Stromal cell of bone marrow (primary cell): ENCODE measurements around the gene MAN1B1.
"Not testable (repeated sequence)": the region's sequence is repeated elsewhere in the genome, so short reads cannot be mapped to it uniquely, and the experiment has no call there.

Experiments
- DNase-seq: peaks from one replicate; pipeline ENCODE4 v3.0.0-alpha.2; 2012; ENCODE audit warnings: low read depth

Gene MAN1B1

DNA sequence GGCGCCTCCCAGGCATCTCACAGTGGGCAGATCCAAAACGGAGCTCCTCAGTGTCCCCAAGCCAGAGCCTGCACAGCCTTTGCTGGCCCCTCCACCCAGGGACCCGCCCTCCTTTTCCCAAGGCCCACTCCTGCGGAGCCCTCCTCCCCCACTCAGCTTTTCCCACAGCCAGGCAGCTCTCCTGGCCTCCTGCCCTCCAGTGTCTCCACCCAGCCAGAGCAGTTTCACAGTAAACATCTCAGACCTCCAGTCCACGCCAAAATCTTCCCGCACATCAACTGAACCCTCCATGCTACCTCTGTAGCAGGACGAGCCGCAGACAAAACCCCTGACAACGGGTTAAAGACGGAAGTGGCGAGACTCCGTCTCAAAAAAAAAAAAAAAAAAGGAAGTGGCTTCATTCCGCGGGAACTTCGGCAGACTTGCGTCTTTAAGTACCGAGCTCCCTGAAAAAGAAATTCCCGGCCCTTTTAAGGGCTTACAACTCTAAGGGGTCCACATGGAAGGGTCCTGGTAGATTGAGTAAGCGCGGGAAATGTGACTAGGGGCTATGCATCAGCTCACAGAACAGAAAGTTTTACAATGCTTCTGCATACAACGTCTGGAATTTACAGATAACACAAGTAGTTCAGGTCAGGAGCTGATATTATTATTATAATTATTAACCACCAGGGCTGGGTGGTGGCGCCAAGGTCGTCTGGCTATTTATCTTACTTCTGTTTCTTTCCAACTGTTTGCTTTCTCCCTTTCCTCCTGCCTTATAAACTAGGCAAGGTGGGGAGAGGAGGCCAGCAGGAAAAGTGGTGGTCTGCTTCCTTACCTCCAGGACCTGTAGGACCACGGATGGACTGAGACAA is 40.7 kb downstream of the MAN1B1 start:
- no peak for DNase-seq

DNA sequence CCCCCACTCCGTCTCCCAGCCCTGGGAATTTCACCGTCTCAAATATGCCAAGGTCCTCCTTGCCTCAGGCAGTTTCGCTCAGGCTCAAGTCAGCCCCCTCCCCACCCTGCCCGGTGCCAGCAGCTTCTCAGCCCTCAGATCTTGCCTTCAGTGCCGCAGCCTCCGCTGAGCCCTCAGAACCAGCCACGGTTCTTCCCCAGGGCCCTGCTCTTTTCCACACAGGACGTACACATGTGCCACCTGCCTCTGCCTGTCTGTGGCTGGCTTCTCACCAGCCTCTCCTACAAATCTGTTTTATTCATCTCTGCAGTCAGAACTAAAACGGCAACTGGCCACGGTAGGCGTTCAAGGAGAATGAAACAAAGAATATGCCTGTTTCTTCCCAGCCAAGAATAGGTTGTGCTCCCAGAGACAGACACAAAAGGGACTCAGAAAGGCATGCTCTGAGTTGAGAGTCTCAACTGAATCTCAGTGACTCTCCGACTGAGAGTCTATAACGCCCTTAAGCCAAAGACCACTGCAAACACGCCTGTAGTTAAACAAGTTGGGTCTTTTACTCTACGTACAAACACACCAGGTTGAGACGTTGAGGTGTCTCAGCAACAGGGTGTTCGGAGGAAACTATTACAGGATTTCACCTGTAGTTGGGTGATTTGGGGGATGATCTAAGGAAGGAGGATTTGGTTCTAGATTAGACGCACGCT is 41.5 kb downstream of the MAN1B1 start:
- no peak for DNase-seq

DNA sequence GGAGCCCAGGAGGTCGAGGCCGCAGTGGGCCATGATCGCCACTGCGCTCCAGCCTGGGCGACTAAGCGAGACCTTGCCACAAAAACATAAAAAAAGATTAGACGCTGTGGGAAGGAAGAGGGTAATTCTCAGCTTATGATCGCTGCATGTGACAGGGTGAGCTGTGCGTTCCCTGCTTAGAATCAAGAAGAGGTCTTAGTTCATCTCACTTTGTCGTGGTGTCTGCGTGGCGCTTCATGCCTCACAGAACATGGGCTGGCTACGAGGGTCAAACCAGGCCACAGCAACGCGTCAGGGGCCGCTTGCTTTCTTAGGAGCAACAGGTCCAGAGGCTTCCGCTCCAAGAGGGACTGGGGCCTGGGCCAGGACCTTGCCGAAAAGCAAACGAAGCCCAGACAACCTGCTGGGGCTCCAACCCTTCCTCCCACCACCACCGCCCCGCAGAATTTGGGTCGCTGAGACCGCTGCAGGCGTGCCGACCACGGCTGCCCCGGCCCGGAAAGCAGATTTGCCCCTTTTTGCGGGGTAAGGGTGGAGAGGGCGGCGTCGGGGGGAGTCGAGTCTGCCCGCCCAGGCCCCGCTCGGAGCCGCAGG is 42.2 kb downstream of the MAN1B1 start:
- DNase-seq = no peak

DNA sequence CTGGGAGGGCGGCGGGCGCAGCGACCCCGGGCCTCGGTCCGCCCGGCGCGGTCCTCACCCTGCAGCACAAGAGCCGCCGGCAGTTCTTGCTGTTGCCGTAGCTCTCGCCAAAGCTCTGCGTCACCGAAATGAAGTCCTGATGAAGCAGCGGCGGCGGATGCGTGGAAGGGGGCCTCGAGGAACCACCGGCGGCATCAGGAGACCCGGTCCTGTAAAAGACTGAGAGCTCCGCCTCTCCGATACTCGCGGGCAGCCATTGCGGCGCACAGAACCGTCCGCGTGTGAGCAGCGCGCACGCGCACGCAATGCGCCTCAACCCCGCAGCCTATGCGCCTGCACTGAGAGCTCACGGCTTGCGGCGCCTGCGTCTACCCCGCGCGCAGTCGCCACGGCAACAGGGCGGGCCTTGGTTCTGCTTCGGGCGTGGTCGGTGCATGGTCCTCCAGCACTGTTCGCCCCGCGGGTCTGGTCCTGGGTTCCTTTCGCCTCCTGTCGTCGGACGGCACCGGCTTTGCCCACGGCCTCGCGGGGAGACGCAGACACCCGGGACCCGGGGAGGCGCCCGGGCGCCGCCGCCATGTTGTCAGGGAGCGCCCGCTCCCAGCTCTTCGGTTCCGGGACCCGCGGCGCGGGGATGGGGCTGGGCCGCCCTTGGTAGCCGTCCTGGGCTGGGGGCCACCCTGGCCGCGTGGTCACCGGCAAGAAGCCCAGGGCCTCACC is 42.8 kb downstream of the MAN1B1 start:
- DNase-seq = peak; percentile 82

DNA sequence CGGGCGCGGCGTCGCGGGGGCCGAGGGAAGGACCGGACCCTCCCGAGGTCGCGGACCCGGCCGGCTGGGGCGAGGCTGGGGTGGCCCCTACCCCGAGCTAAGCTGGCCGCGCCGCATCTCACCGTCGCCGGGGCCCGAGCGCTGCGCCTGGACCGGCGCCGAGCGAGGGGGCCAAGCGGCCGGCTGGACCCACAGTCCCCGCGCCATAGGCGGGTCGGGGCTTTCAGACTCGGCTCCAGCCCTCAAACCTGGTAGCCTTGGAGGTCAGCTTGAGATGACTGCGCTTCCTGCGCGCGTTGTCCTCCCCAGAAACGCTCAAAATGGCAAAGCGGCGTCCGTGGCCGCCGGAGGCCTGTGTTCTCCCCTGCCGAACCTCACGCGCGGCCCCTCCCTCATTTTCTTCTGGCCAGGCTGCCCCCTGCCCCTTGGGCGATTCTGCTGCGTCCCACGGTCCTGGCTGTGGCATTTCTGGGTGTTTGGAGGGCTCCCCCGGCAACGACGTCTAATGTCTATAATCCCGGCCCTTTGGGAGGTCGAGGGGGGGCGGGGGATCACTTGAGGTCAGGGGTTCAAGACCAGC is 43.5 kb downstream of the MAN1B1 start:
- no peak for DNase-seq

DNA sequence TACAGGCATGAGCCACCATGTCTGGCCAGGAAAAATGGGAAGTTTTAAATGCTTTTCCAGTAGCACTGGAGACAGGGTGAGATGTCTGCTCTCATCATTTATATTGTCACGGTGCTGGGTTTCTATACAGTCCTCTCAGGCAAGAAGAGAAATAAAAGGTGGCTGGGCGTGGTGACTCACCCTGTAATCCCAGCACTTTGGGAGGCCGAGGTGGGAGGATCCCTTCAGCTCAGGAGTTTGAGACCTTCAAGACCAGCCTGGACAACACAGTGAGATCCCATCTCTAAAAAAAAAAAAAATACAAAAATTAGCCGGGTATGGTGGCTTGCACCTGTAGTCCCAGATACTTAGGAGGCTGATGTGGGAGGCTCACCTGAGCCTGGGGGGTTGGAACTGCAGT is 47.4 kb downstream of the MAN1B1 start:
- no peak for DNase-seq

DNA sequence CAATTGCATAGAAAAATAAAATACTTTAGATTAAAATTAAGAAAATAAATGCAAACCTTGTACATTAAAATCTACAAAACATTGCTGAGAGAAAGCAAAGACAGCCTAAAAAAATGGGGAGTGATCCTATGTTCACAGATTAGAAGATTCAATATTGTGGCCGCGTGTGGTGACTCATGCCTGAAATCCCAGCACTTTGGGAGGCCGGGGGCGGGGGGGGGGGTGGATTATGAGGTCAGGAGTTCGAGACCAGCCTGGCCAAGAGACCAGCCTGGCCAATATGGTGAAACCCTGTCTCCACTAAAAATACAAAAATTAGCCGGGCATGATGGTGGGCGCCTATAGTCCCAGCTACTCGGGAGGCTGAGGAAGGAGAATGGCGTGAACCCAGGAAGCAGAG is 48.4 kb downstream of the MAN1B1 start:
- DNase-seq = not testable (repeated sequence)

DNA sequence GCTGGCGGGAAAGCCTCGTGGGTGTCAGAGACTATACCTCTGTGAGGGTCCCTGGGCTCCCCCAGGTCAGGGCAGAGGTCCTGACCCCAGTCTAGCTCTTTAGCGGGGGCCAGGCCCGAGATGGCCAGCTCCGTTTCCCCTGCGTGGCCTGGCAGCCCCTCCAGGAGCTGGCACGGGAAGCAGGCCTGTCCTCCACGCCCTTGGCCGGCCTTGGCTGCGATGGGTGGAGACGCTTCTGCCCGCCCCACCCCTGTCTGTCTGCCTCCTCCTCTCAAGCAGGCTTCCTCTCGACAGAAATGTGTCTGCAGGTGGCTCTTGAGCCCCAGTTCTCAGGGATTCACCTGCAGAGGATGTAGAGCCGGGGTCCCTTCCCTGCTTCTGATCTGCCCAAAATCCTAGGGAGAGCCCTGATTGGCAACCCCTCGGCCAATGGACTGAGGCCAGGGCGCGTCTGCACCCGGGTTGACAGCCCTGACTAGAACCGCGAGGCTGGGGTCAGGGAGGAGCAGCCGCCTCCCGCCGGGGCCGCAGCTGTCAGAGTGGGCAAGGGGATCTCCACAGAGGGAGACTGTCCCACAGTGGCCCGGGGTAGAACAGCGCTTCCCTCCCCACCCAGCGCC is 49.6 kb downstream of the MAN1B1 start:
- no peak for DNase-seq

DNA sequence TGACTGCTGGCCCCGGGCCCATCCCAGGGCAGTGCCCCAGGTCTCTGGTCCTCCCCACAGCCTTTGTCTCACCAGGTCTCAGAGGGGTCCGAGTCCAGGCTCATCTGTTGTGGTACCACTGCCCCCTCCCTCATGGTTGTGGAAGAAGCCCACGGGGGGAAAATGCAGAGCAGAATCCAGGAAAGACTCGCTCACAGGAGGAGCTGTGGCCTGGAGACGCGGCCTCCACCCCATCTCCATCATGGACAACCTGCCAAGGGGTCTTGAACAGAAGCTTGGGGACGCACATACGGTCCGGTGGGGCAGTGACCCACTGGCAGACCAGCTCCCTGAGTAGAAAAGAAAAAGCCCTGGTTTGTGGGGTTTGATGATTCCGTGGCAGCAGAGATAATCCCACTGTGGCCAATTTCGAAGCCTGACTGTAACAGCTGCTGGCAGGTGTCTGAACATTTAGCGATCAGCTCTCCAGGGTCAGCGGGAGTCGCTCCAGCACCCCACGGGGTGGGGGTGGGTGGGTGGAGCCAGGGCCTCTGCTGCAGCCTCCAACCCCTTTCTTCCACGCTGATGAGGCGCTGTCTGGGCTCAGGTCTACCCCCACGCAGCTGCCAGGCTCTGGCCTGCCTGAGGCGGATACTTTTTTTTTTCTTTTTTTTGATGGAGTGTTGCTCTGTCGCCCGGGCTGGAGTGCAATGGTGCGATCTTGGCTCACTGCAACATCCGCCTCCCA is 50.3 kb downstream of the MAN1B1 start:
- no peak for DNase-seq

DNA sequence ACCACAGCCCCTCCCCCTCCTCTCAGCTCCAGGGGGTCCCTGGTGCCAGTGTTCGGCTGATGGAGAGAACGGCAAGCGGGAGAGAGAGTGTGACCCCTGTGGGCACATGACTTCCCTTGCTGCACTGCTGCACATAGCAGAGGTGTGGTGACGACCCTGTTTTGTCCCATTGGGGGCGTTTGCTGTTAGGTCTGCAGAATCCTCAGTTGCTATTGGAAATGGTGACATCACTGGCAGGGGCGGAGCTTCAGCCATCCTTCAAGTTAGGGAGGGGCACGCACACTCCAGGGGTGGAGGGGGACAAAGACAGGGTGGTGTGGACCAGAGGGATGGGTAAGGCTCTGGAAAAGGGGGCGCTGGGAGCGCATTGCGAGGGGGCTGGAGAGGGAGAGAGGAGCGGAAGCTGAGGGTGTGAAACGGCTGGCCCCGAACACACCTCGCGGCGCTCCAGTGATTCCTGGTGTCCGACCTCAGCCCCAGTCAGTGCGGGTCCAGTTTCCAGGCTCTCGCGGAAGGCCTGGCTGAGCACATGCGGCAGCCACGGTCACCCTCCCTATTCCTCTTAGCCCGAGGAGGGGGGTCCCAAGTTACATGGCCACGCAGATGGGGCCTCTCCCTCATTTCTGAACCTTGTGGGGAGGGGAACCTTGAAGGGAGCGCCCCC is 51.4 kb downstream of the MAN1B1 start:
- no peak for DNase-seq

DNA sequence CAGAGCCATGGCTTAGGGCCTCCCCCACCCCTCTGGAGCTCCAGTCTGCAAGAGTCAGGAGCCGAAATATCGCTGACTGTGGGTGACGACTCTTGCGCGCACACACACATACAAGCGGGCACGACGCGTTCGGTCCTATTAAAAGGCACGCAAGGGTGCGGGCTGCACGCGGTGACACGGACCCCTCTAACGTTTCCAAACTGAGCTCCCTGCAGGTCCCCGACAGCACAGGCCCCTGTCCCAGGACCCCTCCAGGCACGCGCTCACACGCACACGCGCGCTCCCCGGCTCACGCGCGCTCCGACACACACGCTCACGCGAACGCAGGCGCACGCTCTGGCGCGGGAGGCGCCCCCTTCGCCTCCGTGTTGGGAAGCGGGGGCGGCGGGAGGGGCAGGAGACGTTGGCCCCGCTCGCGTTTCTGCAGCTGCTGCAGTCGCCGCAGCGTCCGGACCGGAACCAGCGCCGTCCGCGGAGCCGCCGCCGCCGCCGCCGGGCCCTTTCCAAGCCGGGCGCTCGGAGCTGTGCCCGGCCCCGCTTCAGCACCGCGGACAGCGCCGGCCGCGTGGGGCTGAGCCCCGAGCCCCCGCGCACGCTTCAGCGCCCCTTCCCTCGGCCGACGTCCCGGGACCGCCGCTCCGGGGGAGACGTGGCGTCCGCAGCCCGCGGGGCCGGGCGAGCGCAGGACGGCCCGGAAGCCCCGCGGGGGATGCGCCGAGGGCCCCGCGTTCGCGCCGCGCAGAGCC is 52.1 kb downstream of the MAN1B1 start, which contains the start of gene GRIN1:
Gene GRIN1, plus strand, starts transcription at position 433 of the 746 bp plus-strand sequence. CDS start 333 bp downstream, outside the sequence.
- no peak for DNase-seq

DNA sequence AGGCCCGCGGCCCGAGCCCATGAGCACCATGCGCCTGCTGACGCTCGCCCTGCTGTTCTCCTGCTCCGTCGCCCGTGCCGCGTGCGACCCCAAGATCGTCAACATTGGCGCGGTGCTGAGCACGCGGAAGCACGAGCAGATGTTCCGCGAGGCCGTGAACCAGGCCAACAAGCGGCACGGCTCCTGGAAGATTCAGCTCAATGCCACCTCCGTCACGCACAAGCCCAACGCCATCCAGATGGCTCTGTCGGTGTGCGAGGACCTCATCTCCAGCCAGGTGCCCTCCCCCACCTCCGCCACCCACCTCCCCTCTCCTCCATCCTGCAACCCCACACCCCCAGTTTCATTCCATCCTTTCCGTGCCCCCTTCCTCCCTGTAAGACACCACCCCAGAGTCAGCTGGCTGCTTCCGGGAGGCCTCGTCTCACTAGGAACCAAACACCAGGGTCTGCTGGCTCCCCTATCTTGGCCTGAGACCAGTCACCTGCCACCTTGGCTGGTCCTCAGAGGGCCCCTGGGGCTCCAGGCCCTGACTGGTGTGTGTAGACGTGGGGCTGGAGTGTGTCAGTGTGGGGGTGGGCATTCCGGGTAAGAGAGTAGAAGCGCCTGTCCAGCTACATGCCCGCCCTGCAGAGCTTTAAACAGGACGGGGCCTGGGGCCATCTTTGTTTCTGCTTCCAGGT is 52.8 kb downstream of the MAN1B1 start:
- no peak for DNase-seq

DNA sequence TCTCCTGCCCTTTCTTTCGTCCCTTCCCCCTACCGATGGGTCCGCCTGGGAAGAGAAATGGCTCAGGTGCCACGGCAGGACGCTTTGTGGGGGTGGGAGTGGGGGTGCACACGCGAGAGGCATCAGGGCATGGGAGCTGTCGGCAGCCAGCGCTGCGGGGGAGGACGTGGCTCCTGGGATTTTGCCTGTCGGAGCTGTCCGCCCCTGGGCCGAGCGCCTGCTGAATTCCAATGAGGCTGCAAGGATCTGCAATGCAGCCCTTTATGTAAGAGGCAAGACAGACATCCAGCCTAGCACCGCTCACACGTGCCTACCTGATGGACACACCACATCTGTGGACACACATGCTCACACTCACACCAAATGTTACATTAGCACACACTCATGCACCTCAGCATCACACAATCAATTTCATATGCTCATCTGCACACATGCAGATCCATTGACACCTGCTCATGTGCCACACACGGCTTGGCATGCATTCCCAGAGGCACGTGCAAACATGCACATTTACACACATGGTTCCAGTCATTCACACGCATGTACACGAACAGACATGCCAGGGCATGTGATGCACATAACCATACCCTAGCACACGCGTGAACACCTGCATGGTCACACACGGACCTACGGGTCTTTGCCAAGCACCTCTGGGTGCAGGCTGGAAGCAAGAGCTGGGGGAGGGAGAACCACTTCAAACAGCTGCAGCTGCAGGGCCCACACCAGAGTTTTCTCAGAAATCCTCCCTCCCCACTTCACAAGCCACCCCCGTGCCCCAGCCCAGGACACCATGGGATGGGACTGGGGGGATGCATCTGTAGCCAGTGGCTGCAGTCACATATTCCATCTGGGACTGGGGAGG is 53.6 kb downstream of the MAN1B1 start:
- DNase-seq = no peak

DNA sequence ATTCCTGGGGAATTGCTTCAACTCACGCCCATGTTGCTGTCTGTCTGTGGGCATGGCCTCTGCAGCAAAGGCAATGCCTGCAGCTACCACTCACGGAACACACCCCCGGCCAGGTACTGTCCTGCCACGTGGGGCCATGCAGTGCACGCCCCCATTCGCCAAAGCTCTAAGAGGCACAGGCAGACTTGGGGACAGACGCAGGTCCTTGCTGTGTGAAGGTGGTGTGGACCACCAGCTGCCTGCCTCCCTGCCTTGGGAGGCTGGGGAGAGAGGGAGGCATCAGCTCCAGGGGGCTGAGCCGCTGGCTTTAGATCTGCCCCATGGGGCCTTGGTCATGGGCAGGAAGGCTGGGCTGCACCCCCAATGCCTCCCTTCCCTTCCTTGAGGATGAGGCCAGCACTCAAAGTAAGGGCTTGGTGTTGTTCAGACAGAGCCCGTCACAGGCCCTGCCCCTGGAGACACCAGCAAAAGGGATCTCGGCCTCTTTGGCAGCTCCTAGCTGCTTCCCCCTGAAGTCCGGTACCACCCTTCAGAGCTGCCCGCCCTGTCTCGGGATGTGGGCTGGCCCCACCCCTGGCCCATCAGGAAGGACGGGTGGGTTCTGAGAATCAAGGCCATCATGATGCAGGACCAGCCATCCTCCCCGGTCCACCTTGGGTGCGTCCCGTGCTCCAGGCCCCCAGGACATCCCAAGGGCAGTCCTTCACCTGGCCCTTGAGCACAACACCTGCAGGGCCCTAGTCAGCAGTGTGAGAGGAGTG is 54.4 kb downstream of the MAN1B1 start:
- no peak for DNase-seq

DNA sequence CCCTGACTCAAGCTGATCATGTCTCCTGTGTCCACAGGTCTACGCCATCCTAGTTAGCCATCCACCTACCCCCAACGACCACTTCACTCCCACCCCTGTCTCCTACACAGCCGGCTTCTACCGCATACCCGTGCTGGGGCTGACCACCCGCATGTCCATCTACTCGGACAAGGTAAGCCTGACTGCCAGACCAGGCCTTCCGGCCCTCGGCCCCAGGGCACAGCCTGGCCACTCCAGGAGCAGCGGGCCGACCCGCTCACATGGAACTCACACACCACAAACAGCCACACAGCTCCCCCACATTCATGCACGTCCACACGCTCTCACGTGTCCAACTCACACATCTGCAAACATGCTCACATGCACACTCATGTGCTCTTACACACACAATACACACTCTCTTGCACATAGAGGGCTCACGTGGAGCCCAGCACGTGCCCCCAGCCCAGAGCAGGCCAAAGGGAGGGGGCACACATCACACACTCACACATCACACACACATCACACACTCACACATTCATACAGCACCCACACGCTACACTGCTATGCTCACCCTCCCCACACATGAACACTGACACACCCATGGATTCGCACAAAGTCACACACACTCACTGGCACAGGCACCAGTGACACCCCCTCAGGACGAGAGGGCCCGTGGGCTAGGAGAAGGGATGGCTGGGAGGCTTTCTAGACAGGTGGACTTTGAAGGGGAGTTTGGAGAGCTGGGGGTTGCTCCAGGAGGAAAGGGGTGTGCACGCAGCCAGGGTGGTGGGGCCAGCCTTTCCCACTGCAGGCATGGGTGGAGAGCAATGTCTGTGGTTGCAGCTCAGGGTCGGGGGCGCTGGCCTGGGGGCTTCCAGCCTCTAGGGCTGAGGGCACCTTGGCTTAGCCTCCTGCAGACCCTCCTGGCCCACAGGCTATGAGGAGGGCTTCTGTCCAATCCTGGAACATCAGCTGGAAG is 55.5 kb downstream of the MAN1B1 start:
- DNase-seq = no peak

DNA sequence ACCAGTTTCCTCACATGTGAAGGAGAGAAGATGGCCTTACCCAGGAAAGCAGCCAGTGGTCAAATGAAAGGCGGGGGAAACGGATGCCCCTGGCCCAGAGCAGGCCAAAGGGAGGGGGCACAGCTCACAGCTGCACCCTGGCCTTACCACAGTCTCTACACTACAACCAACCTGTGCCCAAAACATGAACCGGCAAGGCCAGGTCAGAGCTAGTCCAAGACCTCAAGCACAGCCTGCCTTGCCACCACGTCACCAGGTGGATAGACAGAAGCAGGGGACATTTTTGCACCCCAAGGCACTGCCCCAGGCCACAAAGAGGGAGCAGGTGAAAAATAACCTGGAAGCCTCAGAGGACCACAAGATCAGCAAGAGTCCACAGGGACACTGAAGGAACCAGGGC is 56.7 kb downstream of the MAN1B1 start:
- no peak for DNase-seq
